ENCODE data around the gene COL8A1.

COL8A1 gene

DNA sequence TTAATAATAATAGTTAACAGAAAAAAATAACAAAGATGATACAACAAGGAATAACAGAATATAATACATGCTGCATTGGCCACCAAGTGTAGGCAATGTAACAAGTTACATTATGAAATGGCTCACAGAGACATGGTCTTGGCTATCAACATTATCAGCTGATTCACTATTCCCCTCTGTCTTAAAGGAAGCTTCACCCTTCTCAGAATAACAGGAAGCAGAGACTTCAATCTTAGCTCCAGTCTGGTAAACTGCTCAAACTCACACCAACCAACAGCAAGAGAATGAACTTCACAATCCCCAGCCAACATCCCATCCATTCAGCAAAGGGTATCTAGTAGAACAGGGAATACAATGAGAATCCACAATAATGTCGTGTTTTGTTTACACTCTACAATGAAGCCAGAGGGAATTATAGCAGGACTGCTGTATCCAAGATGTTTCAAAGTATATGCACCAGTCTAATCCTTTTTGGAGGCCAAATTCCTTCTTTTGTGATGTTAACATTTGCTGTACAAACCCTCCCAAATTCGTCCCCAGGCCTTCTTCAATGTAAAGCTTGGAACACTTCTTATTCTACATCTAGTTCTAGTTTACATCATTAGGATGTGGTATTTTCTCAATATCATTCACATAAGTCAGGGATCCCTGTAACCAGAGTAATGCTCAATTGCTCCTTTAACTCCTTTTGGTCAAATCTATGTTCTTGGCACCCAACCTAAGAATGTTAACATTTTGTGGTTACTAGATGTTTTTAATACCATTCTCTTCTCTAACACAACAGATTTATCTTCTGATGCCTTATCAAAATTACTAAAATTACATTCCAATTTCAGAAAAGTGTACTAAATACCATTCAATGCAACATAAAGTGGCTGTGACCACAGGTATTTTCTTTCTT, 126.9 kb downstream of the COL8A1 start:
- DNase-seq: no peak

DNA sequence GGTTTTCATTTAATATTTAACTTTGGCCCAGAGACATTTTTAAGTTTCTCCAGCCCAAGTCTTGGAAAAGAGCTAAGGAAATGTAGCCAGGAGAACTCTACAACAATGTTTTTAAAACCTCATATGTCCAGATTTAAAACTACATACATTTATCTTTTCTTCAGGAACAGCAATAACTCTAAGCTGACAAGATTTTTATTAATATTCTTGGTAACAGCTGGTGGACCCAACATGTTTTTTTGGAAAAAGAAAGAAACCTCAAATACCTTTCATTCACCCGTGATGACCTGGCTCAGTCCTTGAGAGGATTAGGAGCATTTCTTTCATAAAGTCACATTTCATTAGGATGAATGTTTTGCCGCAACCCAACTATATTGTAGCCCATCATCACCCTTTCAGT, 128.9 kb downstream of the COL8A1 start:
- DNase-seq: no peak

DNA sequence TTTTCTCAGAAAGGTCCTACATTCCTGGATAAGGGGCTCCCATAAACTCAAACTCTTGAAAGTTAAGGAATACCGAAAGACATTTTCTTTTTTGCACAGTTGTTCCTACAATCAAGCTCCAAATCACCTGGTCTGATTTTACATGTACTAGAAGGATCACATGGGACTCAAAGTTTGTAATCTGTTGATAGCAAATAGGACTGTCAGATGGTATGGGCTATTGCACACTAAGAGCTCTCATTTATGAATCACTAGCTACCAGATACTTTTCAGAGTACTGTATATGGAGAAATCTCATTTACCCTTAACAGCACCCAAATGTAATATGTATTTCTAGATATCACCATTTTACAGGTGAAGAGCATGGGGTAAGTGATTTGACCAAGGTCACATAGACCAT, 129.7 kb downstream of the COL8A1 start:
- DNase-seq: no peak

DNA sequence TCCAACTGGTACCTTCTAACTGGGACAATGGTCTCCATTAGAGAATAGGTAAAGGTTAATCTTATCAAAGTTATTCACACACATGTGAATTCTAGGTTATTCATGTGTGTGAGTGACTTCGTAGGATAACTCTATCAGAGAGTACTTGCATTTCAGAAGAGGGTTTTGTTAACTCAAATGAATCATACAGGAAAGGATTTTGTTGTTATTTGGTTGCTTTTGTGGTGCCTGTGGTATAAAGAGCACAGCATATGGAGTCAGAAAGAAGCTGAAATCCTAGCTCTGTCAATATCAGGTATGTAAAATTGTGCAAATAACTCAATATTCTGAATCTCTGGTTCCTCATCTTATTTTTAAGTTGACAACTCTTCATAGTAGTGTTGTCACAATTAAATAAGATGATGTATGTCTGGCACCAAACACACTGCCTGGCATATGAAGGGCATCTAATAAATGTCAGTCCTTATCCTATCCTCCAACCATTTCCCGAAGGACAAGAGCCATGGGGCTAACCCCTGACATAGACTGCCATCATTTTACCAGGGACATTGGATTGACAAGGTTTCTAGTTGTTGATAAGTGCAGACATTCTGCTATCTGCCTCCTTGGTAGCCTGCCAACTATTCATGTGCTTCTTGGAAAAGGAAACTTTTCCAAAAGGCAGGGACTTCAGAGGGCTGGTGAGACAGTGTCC, 130.6 kb downstream of the COL8A1 start:
- DNase-seq: no peak

DNA sequence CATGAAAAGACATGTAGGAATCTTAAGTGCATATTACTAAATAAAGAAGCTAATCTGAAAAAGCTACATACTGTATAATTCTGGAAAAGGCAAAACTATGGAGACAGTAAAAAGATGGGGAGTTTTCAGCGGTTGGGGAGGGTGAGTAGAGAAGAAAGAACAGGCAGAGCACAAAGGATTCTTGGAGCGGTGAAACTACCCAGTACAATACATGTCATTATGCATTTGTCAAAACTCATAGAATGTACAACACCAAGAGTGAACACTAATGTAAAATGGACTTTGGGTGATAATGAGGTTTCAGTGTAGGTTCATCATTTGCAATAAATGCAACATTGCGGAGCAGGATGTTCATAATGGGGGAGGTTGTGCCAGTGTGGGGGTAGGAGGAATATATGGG, 133.8 kb downstream of the COL8A1 start:
- no peak for DNase-seq

DNA sequence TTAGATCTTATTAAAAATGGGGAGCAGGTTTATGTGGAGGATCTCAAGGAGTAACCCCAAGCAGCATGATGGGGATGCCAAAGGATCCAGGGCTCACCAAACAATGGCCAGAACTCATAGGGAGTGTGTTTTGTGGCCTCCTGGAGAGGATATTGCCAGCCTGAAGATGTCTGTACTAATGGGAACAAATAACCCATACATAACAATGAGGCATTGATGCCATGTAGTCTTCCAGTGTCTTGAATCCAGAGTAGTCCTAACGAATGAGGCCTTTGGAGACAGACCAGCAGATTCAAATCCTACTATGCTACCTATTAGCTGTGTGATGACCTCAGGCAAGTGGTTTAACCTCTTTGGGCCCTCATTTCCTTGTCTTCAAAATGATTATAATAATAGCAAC, 134.3 kb downstream of the COL8A1 start:
- DNase-seq: no peak

DNA sequence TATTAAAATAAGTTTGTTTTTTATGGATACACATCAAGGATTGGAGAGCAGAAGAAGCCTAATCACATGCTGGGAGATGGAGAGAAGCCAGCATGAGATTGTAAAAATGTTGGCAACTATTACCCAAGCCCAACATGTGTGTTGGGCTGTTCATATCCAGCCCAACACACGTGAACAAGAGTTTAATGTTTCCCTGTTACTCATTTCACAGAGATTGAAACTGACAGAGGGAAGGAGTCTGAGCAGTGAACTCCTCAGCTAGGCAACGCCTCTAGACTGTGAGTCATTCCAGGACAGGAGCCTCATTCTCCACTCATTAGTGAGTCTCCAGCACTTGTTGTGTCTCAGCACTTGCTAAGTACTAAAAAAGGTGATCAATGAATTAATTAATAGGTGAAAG, 136.1 kb downstream of the COL8A1 start:
- no peak for DNase-seq

DNA sequence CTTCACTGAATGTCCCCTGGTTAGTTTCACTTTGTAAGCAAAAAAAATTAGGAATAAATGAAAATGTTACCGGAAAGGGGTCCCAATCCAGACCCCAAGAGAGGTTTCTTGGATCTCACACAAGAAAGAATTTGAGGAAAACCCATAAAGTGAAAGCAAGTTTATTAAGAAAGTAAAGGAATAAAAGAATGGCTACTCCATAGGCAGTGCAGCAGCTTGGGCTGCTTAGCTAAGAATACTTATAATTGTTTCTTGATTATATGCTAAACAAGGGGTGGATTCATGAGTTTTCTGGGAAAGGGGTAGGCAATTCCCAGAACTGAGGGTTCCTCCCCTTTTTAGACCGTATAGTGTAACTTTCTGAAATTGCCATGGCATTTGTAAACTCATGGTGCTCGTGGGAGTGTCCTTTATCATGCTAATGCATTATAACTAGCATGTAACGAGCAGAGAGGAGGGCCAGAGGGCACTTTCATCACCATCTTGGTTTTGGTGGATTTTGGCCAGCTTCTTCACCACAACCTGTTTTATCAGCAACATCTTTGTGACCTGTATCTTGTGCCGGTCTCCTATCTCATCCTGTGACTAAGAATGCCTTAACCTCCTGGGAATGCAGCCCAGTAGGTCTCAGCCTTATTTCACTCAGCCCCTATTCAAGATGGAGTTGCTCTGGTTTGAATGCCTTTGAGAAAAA, 138.3 kb downstream of the COL8A1 start:
- DNase-seq: no peak

DNA sequence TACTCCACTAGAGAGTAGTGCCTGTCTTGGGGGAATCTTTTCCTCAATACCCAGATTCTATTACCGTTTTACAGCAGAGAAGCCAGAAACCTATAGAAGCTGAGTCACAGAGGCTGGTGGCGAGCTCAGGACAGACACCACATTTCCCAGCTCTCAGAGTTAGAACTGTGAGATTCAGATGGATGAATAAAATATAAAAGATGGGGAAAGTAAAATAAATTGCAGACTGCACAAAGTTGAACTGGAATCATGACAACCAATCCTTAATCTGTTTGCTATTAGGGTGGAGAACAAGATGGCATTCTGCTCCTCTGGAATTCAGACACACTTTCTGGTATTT, 138.8 kb downstream of the COL8A1 start:
- DNase-seq: no peak

DNA sequence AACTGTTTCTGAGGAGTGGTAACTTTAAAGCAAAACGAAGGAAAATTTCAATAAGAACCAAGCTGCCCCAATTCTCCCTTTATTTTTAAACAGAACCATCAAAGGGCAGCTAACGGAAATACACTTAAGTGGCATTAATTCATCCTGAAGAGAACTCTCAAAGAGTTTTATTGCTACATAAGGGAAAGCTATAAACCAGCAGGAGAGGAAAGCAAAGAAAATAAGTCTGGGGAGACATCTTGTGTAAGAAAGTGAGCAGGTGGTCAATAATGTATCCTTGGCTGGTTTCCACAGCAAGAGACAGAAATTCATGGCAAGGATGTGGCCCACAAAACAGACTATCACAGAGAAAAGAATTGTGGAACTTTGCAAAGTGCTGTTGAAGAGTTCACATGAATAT, 139.3 kb downstream of the COL8A1 start:
- DNase-seq: no peak

DNA sequence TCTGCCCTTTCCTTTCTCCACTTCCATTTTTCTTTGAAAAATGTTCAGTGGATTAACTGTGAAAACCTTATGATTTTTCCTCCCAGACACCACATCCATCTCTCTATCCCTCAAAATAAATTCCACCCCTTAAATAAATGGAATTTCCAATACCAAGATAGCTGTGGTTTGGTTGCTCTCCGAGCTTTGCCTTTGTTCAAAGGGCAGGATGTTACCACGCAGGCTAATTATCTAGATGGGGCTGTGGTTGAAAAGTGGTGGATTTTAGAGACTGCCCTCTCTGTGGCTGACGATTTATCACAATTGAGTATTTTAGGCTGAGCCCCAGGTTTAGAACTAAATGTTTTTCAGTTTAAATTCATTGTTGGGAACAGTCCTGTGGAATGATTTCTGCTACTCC, 142.4 kb downstream of the COL8A1 start:
- no peak for DNase-seq

DNA sequence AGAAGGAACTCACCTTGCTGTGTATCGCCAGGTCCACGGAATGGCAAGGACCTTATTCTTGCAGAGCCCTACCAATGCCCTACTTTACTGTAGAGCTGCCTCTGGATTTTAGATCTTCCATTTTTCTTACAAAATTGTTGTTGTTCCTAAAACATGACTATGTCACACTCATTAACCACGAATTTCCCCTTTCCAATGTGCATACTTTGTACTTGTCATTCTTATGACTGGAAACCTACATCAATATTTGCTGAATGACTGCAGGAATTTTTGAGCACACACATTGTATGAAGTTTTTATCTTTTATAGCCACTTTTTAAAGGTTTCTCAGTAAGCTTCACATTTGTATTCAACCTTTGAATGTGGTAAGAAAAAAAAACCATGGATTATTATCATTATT, 143.4 kb downstream of the COL8A1 start:
- DNase-seq: no peak

DNA sequence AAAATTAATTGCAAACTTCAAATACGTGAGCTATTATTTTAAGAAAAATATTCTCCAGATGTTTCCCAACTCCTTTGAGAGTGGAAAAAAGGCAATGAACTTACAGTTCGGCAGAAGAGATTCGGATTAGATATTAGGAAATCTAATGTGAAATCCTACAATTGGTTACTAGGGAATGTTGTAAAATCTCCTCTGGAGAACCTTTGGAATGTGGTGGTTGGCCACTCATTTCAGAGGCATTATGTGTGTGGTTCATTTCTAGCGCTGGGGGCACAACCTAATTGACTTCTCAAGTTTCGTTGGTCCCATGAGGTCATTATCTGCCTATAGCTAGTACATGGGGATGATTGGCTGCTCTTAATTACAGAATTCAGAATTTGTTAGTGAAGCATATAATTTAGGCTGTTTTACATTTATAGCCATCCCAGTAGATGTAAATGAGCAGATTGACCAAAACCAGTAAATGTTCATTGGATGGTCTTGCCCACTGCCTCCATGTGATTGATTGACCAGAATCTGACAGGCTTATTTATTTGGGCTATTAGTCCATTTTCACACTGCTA, 144.7 kb downstream of the COL8A1 start:
- DNase-seq: no peak

DNA sequence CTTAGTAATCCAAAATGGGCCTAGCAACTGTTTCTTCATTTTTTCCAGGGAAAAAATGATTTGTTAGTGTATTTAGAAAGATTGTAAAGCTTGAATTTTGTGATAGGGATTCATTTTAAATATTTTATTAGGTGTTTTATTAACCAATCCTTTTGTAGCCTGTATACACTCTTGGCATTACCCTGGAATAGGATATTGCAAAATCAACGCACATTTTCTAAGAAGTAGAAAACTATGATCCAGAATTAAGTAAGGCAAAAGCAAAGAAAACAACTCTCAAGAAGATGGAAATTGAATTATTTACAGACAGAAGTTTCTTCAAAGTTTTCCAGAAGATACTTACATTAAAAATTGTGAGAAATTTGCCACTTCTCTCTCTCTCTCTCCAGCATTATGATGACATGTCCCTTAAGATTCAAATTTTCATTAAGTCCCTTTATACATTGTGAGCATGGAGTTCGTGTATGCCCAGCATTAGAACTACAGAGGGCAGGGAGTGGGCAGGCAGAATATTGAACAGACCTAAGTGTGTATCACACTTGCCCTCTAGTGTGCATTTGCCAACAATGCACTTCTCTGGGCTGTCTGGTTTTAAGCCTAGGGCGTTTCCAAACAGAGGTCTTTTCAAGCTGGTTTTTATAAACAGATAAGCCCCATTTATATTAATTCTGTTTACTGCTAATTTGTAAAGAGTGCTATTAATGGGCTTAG, 150.8 kb downstream of the COL8A1 start:
- peak in 1 of 2 donors; percentile 3 for DNase-seq

DNA sequence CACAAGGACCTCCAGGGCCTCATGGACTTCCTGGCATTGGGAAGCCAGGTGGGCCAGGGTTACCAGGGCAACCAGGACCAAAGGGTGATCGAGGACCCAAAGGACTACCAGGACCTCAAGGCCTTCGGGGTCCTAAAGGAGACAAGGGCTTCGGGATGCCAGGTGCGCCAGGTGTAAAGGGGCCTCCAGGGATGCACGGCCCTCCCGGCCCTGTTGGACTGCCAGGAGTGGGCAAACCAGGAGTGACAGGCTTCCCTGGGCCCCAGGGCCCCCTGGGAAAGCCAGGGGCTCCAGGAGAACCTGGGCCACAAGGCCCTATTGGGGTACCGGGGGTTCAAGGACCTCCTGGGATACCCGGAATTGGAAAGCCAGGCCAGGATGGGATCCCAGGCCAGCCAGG, 156.1 kb downstream of the COL8A1 start:
- DNase-seq: no peak

DNA sequence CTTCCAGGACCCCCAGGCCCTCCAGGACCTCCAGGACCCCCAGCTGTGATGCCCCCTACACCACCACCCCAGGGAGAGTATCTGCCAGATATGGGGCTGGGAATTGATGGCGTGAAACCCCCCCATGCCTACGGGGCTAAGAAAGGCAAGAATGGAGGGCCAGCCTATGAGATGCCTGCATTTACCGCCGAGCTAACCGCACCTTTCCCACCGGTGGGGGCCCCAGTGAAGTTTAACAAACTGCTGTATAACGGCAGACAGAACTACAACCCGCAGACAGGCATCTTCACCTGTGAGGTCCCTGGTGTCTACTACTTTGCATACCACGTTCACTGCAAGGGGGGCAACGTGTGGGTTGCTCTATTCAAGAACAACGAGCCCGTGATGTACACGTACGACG, 157.2 kb downstream of the COL8A1 start:
- no peak for DNase-seq

DNA sequence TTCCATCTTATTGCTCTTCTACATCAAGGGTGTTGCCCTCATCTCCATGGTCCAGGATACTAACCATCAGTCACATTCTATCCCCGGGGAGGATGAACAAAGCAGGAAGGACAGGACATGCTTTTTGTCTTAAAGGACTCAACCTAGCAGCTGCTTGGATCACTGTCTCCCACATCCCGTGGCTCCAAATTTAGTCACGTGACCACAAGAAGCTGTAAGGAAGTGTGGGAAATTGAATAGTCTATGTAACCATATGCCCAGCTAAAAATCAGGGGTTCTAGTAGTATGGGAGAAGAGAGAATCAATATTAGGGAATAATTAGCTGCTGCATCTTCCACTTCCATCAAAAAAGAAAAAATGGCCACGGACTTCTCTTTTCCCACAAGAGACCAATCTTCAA, 161.0 kb downstream of the COL8A1 start:
- no peak for DNase-seq

DNA sequence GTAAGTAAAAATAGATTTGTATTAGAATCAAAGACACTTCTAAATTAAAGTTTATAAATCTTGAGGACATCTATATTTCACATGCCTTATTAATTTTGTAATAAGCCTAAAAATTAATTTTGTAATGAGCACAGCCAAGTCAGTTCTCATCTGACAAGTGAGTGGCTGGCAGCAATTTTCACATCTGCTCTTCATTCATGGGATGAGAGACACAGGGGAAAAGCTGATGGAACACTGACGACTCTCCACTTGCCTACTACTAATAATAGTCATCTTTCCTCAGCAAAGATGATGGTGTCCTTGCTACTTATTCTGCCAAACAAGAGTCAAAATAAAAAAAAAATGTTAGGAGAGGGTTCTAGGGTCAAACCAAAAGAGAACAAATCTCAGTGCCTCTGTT, 164.9 kb downstream of the COL8A1 start:
- DNase-seq: no peak

DNA sequence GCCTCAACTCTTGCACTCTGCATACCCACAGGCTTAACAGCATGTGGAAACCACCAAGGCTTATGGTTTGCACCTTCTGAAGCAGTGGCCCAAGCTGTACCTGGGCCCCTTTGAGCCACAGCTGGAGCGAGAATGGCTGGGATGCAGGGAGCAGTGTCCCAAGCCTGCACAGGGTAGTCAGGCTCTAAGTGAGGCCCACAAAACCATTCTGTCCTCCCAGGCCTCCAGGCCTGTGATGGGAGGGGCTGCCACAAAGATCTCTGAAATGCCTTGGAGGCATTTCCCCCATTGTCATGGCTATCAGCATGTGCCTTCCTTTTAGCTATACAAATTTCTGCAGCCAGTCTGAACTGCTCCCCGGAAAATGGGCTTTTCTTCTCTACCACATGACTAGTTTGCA, 166.8 kb downstream of the COL8A1 start:
- no peak for DNase-seq

DNA sequence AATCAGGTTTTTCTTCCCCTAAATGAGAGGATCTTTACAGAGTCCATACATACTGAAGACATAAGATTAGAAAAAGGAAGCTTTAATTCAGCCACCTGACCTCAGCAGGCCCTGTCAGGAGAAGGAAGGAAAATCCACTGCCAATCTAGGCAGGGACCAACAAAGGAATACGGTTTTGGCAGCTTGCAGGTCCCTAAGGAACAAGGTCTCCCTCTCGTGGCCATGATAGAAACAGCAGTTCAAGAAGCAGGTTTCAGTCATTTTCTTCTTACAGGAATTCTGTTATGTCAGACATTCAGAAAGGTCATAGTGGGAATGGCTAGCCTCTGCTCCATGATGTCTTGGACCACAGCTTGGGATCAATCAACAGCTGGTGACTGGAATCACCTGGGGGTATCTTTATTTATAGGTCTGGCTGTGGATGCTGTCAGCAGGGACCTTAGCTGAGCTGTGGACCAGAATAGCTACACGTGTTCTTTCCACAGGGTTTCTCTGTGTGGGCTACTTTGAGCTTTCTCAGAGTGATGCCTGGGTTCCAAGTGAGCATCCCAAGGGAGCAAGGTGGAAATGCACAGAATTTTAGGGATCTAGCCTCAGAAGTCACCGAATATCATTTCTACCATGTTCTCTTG, 169.9 kb downstream of the COL8A1 start:
- DNase-seq: peak; percentile 11 to 22

DNA sequence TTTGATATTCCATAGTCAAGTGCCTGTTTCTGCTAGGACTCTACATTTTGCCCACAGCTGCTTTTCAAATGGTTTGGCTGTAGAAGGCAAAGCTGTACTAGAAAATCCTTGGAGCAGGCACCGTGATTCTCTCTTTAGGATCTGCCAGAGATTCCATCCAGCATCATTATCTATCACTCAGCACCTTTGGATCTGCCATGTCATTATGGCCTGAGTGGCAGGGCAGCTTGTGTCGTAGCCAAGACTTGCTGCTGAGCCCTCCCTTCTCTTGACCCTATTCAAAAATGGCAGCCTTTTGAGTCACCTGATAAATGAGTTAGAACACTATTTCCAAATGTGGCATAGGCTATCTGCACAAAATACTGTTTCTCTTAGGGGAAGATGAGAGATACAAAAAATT, 171.2 kb downstream of the COL8A1 start:
- no peak for DNase-seq

DNA sequence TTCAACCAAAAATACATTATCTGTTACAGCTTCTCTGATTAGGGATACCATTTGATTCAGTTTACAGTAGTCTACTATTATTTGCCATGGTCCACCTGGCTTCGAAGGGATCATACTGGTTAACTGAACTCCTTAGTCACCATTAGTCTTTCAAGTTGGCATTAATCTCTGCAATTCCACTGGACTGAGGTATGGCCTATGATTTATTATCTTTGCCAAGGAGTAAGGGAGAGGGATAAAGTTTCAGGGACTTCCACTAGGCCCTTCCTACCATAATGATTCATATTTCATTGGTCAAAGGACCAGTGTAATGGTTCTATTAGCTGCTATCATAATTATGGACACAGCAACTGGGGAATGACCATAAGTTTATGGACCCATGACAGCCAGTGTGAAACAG, 172.0 kb downstream of the COL8A1 start:
- no peak for DNase-seq

DNA sequence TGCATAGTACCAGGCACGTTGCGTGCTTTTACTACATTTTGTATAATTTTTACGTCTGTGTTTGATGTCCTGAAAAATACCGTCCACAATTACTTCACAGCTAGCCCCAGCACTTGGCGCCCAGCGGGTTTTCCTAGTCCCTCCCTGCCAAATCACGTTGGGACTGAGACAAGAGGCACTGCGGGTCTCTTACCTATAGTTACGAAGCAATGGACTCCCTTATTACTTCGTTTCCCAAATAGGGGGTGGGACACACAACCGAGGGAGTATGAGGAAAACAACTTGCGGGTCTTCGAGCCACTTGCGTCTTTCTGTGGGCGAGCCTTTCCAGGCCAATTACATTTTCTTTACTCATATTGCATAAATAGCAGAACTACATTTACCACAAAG, 178.6 kb downstream of the COL8A1 start:
- no peak for DNase-seq
